ENCODE data around the gene LRRC46. TPM values are rescaled to one million over a fixed set of nuclear protein-coding genes. Genes with fewer than 3 reads are reported as not detected.

Gene LRRC46
- polyA plus RNA-seq, 4 donors = 0.22 to 1.5 (median 0.40) TPM

- Histone ChIP-seq H3K4me3 (ENCODE audit: low read depth in 1 of 3, low read length in 3 of 3) (no peak overlapping the region), H3K27ac (ENCODE audit: low read depth in 1 of 3, low read length in 2 of 3) (no peak overlapping the region), H3K27me3 (ENCODE audit: control insufficient read depth in 3 of 3, insufficient read depth in 3 of 3, low read length in 3 of 3) (peaks cover 3 to 42% (median 6%) of the 10 kb centered on the region in 3 donors), H3K36me3 (ENCODE audit: control insufficient read depth in 3 of 3, insufficient read depth in 2 of 3, low read depth in 1 of 3, low read length in 3 of 3) (no peaks in the 10 kb centered on the region), H3K9me3 (ENCODE audit: control insufficient read depth in 2 of 2, insufficient read depth in 1 of 2, low read depth in 1 of 2, low read length in 1 of 2) (no peaks in the 10 kb centered on the region), H3K4me1 (ENCODE audit: control insufficient read depth in 3 of 3, insufficient read depth in 2 of 3, low read depth in 1 of 3, low read length in 2 of 3) (peaks cover 0 to 10% (median 2%) of the 10 kb centered on the region in 3 donors)
- no peak for DNase-seq
- FAIRE-seq = no peak
- WGBS, 3 donors = 38 to 45% (median 44%) methylated on average over 2 of the region's 2 CpGs
Observed at GRCh38 chr17:47869114-47869513, 37.6 kb downstream of the LRRC46 start.

- FAIRE-seq = no peak
- no peak overlapping the region for H3K4me3 ChIP-seq (ENCODE audit: low read depth in 1 of 3, low read length in 3 of 3)
- WGBS, 3 donors = 21 to 29% (median 23%) methylated on average over 1 of the region's 1 CpG
- H3K4me1 ChIP-seq (ENCODE audit: control insufficient read depth in 3 of 3, insufficient read depth in 2 of 3, low read depth in 1 of 3, low read length in 2 of 3) = peaks cover 0 to 10% (median 0%) of the 10 kb centered on the region in 3 donors
- DNase-seq = no peak
- no peak overlapping the region for H3K27ac ChIP-seq (ENCODE audit: low read depth in 1 of 3, low read length in 2 of 3)
- no peaks in the 10 kb centered on the region for H3K9me3 ChIP-seq (ENCODE audit: control insufficient read depth in 2 of 2, insufficient read depth in 1 of 2, low read depth in 1 of 2, low read length in 1 of 2)
- H3K36me3 ChIP-seq (ENCODE audit: control insufficient read depth in 3 of 3, insufficient read depth in 2 of 3, low read depth in 1 of 3, low read length in 3 of 3) = no peaks in the 10 kb centered on the region
- H3K27me3 ChIP-seq (ENCODE audit: control insufficient read depth in 3 of 3, insufficient read depth in 3 of 3, low read length in 3 of 3) = peaks cover 3 to 37% (median 6%) of the 10 kb centered on the region in 3 donors
Observed at GRCh38 chr17:47870056-47870455, 38.6 kb downstream of the LRRC46 start.

GRCh38 chr17:47871048-47871447, 39.6 kb downstream of the LRRC46 start:
- DNase-seq = no peak
- H3K36me3 ChIP-seq (ENCODE audit: control insufficient read depth in 3 of 3, insufficient read depth in 2 of 3, low read depth in 1 of 3, low read length in 3 of 3) = no peaks in the 10 kb centered on the region
- H3K4me3 ChIP-seq (ENCODE audit: low read depth in 1 of 3, low read length in 3 of 3) = no peak overlapping the region
- no peak for FAIRE-seq
- no peaks in the 10 kb centered on the region for H3K9me3 ChIP-seq (ENCODE audit: control insufficient read depth in 2 of 2, insufficient read depth in 1 of 2, low read depth in 1 of 2, low read length in 1 of 2)
- H3K27ac ChIP-seq (ENCODE audit: low read depth in 1 of 3, low read length in 2 of 3) = no peak overlapping the region
- H3K27me3 ChIP-seq (ENCODE audit: control insufficient read depth in 3 of 3, insufficient read depth in 3 of 3, low read length in 3 of 3) = peaks cover 3 to 36% (median 3%) of the 10 kb centered on the region in 3 donors
- peaks cover 0 to 15% (median 0%) of the 10 kb centered on the region in 3 donors for H3K4me1 ChIP-seq (ENCODE audit: control insufficient read depth in 3 of 3, insufficient read depth in 2 of 3, low read depth in 1 of 3, low read length in 2 of 3)

GRCh38 chr17:47872019-47872650, 40.7 kb downstream of the LRRC46 start:
- WGBS, 3 donors = 20 to 28% (median 24%) methylated on average over 26 to 29 of the region's 29 CpGs
- Histone ChIP-seq H3K9me3 (ENCODE audit: control insufficient read depth in 2 of 2, insufficient read depth in 1 of 2, low read depth in 1 of 2, low read length in 1 of 2) (no peaks in the 10 kb centered on the region), H3K27me3 (ENCODE audit: control insufficient read depth in 3 of 3, insufficient read depth in 3 of 3, low read length in 3 of 3) (peaks cover 3 to 31% (median 3%) of the 10 kb centered on the region in 3 donors), H3K36me3 (ENCODE audit: control insufficient read depth in 3 of 3, insufficient read depth in 2 of 3, low read depth in 1 of 3, low read length in 3 of 3) (no peaks in the 10 kb centered on the region), H3K27ac (ENCODE audit: low read depth in 1 of 3, low read length in 2 of 3) (no peak overlapping the region), H3K4me1 (ENCODE audit: control insufficient read depth in 3 of 3, insufficient read depth in 2 of 3, low read depth in 1 of 3, low read length in 2 of 3) (peaks cover 0 to 15% (median 0%) of the 10 kb centered on the region in 3 donors), H3K4me3 (ENCODE audit: low read depth in 1 of 3, low read length in 3 of 3) (no peak overlapping the region)
- FAIRE-seq = no peak
- no peak for DNase-seq

- H3K27ac ChIP-seq (ENCODE audit: low read depth in 1 of 3, low read length in 2 of 3) = no peak overlapping the region
- peaks cover 3 to 30% (median 3%) of the 10 kb centered on the region in 3 donors for H3K27me3 ChIP-seq (ENCODE audit: control insufficient read depth in 3 of 3, insufficient read depth in 3 of 3, low read length in 3 of 3)
- no peaks in the 10 kb centered on the region for H3K36me3 ChIP-seq (ENCODE audit: control insufficient read depth in 3 of 3, insufficient read depth in 2 of 3, low read depth in 1 of 3, low read length in 3 of 3)
- DNase-seq (no peak), FAIRE-seq (no peak)
- H3K4me1 ChIP-seq (ENCODE audit: control insufficient read depth in 3 of 3, insufficient read depth in 2 of 3, low read depth in 1 of 3, low read length in 2 of 3) = peaks cover 0 to 19% (median 0%) of the 10 kb centered on the region in 3 donors
- 47 to 49% (median 47%) methylated on average over 15 of the region's 15 CpGs for WGBS, 3 donors
- no peaks in the 10 kb centered on the region for H3K9me3 ChIP-seq (ENCODE audit: control insufficient read depth in 2 of 2, insufficient read depth in 1 of 2, low read depth in 1 of 2, low read length in 1 of 2)
- H3K4me3 ChIP-seq (ENCODE audit: low read depth in 1 of 3, low read length in 3 of 3) = no peak overlapping the region
Observed at GRCh38 chr17:47872651-47873161, 41.2 kb downstream of the LRRC46 start.

GRCh38 chr17:47873200-47874090, 42.0 kb downstream of the LRRC46 start:
- FAIRE-seq (no peak), DNase-seq (no peak)
- peaks cover 3 to 28% (median 3%) of the 10 kb centered on the region in 3 donors for H3K27me3 ChIP-seq (ENCODE audit: control insufficient read depth in 3 of 3, insufficient read depth in 3 of 3, low read length in 3 of 3)
- peaks cover 0 to 27% (median 0%) of the 10 kb centered on the region in 3 donors for H3K4me1 ChIP-seq (ENCODE audit: control insufficient read depth in 3 of 3, insufficient read depth in 2 of 3, low read depth in 1 of 3, low read length in 2 of 3)
- 65 to 77% (median 72%) methylated on average over 4 of the region's 4 CpGs for WGBS, 3 donors
- no peak overlapping the region for H3K27ac ChIP-seq (ENCODE audit: low read depth in 1 of 3, low read length in 2 of 3)
- no peaks in the 10 kb centered on the region for H3K36me3 ChIP-seq (ENCODE audit: control insufficient read depth in 3 of 3, insufficient read depth in 2 of 3, low read depth in 1 of 3, low read length in 3 of 3)
- no peak overlapping the region for H3K4me3 ChIP-seq (ENCODE audit: low read depth in 1 of 3, low read length in 3 of 3)
- no peaks in the 10 kb centered on the region for H3K9me3 ChIP-seq (ENCODE audit: control insufficient read depth in 2 of 2, insufficient read depth in 1 of 2, low read depth in 1 of 2, low read length in 1 of 2)

GRCh38 chr17:47875011-47875985, 43.8 kb downstream of the LRRC46 start:
- H3K9me3 ChIP-seq (ENCODE audit: control insufficient read depth in 2 of 2, insufficient read depth in 1 of 2, low read depth in 1 of 2, low read length in 1 of 2) = no peaks in the 10 kb centered on the region
- H3K27me3 ChIP-seq (ENCODE audit: control insufficient read depth in 3 of 3, insufficient read depth in 3 of 3, low read length in 3 of 3) = peaks cover 3 to 23% (median 3%) of the 10 kb centered on the region in 3 donors
- FAIRE-seq (no peak), DNase-seq (no peak)
- no peaks in the 10 kb centered on the region for H3K36me3 ChIP-seq (ENCODE audit: control insufficient read depth in 3 of 3, insufficient read depth in 2 of 3, low read depth in 1 of 3, low read length in 3 of 3)
- no peak overlapping the region for H3K27ac ChIP-seq (ENCODE audit: low read depth in 1 of 3, low read length in 2 of 3)
- no peak overlapping the region for H3K4me3 ChIP-seq (ENCODE audit: low read depth in 1 of 3, low read length in 3 of 3)
- WGBS, 3 donors = 63 to 76% (median 63%) methylated on average over 11 of the region's 11 CpGs
- H3K4me1 ChIP-seq (ENCODE audit: control insufficient read depth in 3 of 3, insufficient read depth in 2 of 3, low read depth in 1 of 3, low read length in 2 of 3) = peaks cover 0 to 33% (median 0%) of the 10 kb centered on the region in 3 donors

Measured in small intestine (tissue), 7 donors.